GM12892 (cell line): ENCODE results near the gene GSX2.

Experiments
- POLR2A ChIP-seq: IDR thresholded peaks from 2 replicates; pipeline ENCODE4 v1.6.1; 2011; ENCODE audit warnings: low read depth, low read length, control low read depth
- POLR2AphosphoS5 ChIP-seq: IDR thresholded peaks from 2 replicates; pipeline ENCODE4 v1.6.1; 2011; ENCODE audit warnings: low read depth, low read length, control low read depth

GRCh38 chr4:54144199-54144598 is 44.2 kb downstream of the GSX2 start:
- no peak for TF ChIP-seq POLR2AphosphoS5
- no peak for TF ChIP-seq POLR2A
